CD14-positive monocyte (primary cell): Measurements from ENCODE around the gene NGDN. TPM values are rescaled to one million over a fixed set of nuclear protein-coding genes. Genes with fewer than 3 reads are reported as not detected.

Source experiments
- DNase-seq, 3 donors: peaks; one replicate each; pipeline ENCODE4 v3.0.0-alpha.2; 2011 to 2022
- H2AFZ ChIP-seq: 2 replicates; pipeline ENCODE4 v1.6.0; 2012; ENCODE audit warnings: mild to moderate bottlenecking, low read depth, low read length, inconsistent platforms; ENCODE audit not compliant: insufficient read depth, poor library complexity, severe bottlenecking
- H3K27ac ChIP-seq, 2 donors: 1 replicate in 1 of 2; 2 replicates in 1 of 2; pipeline ENCODE4 v1.5.1; 2012 to 2013; ENCODE audit warnings: low read length in 2 of 2, control low read depth in 1 of 2, inconsistent platforms in 1 of 2, low read depth in 1 of 2, mild to moderate bottlenecking in 1 of 2
- H3K27me3 ChIP-seq, 2 donors: one replicate each; pipeline versions ENCODE4 v1.6.0 to v1.6.1; 2011 to 2013; ENCODE audit warnings: low read length in 2 of 2; ENCODE audit not compliant: control insufficient read depth in 2 of 2, insufficient read depth in 2 of 2
- H3K36me3 ChIP-seq, 2 donors: replicated peaks in 1 of 2; 1 replicate in 1 of 2; 2 replicates in 1 of 2; pipeline versions ENCODE4 v1.5.1 to v1.6.1; 2012 to 2013; ENCODE audit warnings: low read length in 2 of 2, control low read depth in 1 of 2, inconsistent platforms in 1 of 2, mild to moderate bottlenecking in 1 of 2; ENCODE audit not compliant: insufficient read depth in 2 of 2, control insufficient read depth in 1 of 2
- H3K4me1 ChIP-seq, 2 donors: 1 replicate in 1 of 2; 2 replicates in 1 of 2; pipeline versions ENCODE4 v1.5.1 to v1.6.1; 2012 to 2013; ENCODE audit warnings: low read length in 2 of 2, control low read depth in 1 of 2, inconsistent platforms in 1 of 2, mild to moderate bottlenecking in 1 of 2, moderate library complexity in 1 of 2; ENCODE audit not compliant: insufficient read depth in 2 of 2, control insufficient read depth in 1 of 2
- H3K4me2 ChIP-seq: replicated peaks from 2 replicates; pipeline ENCODE3; 2012; ENCODE audit warnings: low read length, moderate library complexity, mild to moderate bottlenecking; ENCODE audit not compliant: poor library complexity, severe bottlenecking; ENCODE audit errors: extremely low read depth
- H3K4me3 ChIP-seq, 3 experiments: fragments of 200-600 bp in 1 of 3; sonication (generic) in 1 of 3; replicated peaks in 1 of 3; 1 replicate in 2 of 3; 2 replicates in 1 of 3; pipeline ENCODE4 v1.5.1; 2011 to 2013; ENCODE audit warnings: low read length in 3 of 3, mild to moderate bottlenecking in 3 of 3, control low read depth in 2 of 3, low read depth in 2 of 3, inconsistent platforms in 1 of 3, moderate library complexity in 1 of 3
- H3K79me2 ChIP-seq: 2 replicates; pipeline ENCODE4 v1.6.0; 2012; ENCODE audit warnings: mild to moderate bottlenecking, control low read depth, inconsistent platforms, low read length, moderate library complexity; ENCODE audit not compliant: insufficient read depth
- H3K9ac ChIP-seq: 2 replicates; pipeline ENCODE4 v1.6.0; 2017; ENCODE audit warnings: low read length, mild to moderate bottlenecking; ENCODE audit not compliant: insufficient read depth, poor library complexity, severe bottlenecking
- H3K9me3 ChIP-seq, 2 donors: replicated peaks in 1 of 2; 1 replicate in 1 of 2; 2 replicates in 1 of 2; pipeline versions ENCODE4 v1.5.1 to v1.6.1; 2012 to 2013; ENCODE audit warnings: low read length in 2 of 2, control low read depth in 1 of 2; ENCODE audit not compliant: control insufficient read depth in 1 of 2, insufficient read depth in 1 of 2
- H4K20me1 ChIP-seq: 2 replicates; pipeline ENCODE4 v1.6.0; 2012; ENCODE audit warnings: mild to moderate bottlenecking, low read length, control low read depth, moderate library complexity; ENCODE audit not compliant: insufficient read depth
- H3K27ac Mint-ChIP-seq, 7 donors: one replicate each; pipeline ENCODE4 v1.8.0; 2020; ENCODE audit warnings: mild to moderate bottlenecking in 7 of 7, mixed read lengths in 7 of 7, moderate library complexity in 6 of 7, inconsistent platforms in 2 of 7
- H3K27me3 Mint-ChIP-seq, 3 donors: one replicate each; pipeline ENCODE4 v1.8.0; 2021 to 2022; ENCODE audit warnings: low read depth in 3 of 3, mild to moderate bottlenecking in 3 of 3, mixed read lengths in 3 of 3, moderate library complexity in 3 of 3, inconsistent platforms in 1 of 3
- H3K36me3 Mint-ChIP-seq, 2 donors: one replicate each; pipeline ENCODE4 v1.8.0; 2020; ENCODE audit warnings: mixed read lengths in 2 of 2, inconsistent platforms in 1 of 2, mild to moderate bottlenecking in 1 of 2
- H3K4me1 Mint-ChIP-seq: one replicate; pipeline ENCODE4 v1.8.0; 2020; ENCODE audit warnings: mild to moderate bottlenecking, mixed read lengths
- H3K4me3 Mint-ChIP-seq, 2 donors: one replicate each; pipeline ENCODE4 v1.8.0; 2020; ENCODE audit warnings: mild to moderate bottlenecking in 2 of 2, mixed read lengths in 2 of 2, moderate library complexity in 1 of 2
- H3K9me3 Mint-ChIP-seq, 7 donors: one replicate each; pipeline ENCODE4 v1.8.0; 2020 to 2022; ENCODE audit warnings: mixed read lengths in 7 of 7, mild to moderate bottlenecking in 6 of 7, moderate library complexity in 6 of 7, inconsistent platforms in 2 of 7
- WGBS: methylation state at CpG from one replicate; pipeline ENCODE4 v1.1.5; 2013; ENCODE audit warnings: missing lambda C conversion rate; ENCODE audit not compliant: insufficient coverage; 5-methylcytosine and 5-hydroxymethylcytosine counted together
- intact Hi-C, 2 donors: fragments of 100-400 bp; cut with micrococcal nuclease; formaldehyde crosslinking; loops; one replicate each; pipeline versions ENCODE4 v1.15.0 to v1.15.1; 2023
- polyA plus RNA-seq, 3 donors: library from polyadenylated mRNA; depleted of rRNA in 1 of 3; unstranded in 2 of 3; stranded (reverse) in 1 of 3; fragments of 300-500 nt in 2 of 3; fragments of >200 nt in 1 of 3; fragmentation: Illumina TruSeq in 2 of 3; gene quantifications; 1 replicate in 2 of 3; 2 replicates in 1 of 3; pipeline ENCODE4 v1.2.3, GENCODE V29; 2012 to 2021
- TF ChIP-seq, protein P1 (sequence below): fragments of 200-600 bp; IDR thresholded peaks from one replicate; pipeline ENCODE4 v1.8.0; 2022; ENCODE audit warnings: antibody characterized with exemption, mild to moderate bottlenecking

NGDN gene
- polyA plus RNA-seq, 3 donors = 22.7 to 44.5 (median 26.8) TPM

DNA sequence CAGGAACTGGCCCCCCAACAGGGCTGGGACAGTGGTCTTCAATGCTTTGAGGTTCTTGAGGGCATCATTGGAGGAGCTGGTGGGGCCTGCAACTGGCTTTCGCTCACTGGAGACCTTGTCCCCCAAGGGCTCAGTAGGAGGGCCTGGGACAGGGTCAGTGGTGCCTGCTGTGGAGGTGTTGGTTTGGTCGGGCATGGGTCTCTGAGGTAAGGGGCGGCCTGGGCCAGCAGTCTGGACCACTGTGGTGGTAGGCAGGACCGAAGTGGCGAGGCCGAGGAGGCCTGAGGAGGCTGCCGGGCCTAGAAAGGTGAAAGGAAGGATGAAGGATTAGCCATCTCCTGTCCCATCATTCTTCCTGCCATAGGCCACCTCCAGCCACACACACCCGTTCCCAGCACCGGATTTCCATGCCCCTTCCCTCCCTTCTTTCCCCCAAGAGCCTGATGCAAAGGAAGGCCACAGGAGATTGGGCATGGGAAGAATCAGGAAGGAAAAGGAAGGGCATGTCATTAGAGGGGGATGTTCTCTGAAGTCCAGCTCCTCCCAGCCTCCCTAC is 53.2 kb downstream of the NGDN start:
- Histone ChIP-seq H3K27ac (no peak overlapping the region), H3K4me1 (peaks cover 14 to 18% of the 10 kb centered on the region in 2 donors), H3K27me3 (no peaks in the 10 kb centered on the region), H3K79me2 (no peaks in the 10 kb centered on the region), H4K20me1 (no peaks in the 10 kb centered on the region), H3K4me2 (no peak overlapping the region), H3K4me3 (no peak overlapping the region), H2AFZ (no peak overlapping the region), H3K9me3 (no peaks in the 10 kb centered on the region), H3K36me3 (no peaks in the 10 kb centered on the region), H3K9ac (no peak overlapping the region)
- 100% methylated on average over 4 of the region's 9 CpGs for WGBS
- intact Hi-C loops = no loop called here
- Mint-ChIP-seq H3K27me3 (peaks cover 0 to 6% (median 2%) of the 10 kb centered on the region in 3 donors), H3K4me3 (no peak overlapping the region), H3K27ac (no peak overlapping the region), H3K9me3 (no peaks in the 10 kb centered on the region), H3K4me1 (peaks cover 15% of the 10 kb centered on the region), H3K36me3 (no peaks in the 10 kb centered on the region)
- DNase-seq = no peak
- TF ChIP-seq, protein P1, sequence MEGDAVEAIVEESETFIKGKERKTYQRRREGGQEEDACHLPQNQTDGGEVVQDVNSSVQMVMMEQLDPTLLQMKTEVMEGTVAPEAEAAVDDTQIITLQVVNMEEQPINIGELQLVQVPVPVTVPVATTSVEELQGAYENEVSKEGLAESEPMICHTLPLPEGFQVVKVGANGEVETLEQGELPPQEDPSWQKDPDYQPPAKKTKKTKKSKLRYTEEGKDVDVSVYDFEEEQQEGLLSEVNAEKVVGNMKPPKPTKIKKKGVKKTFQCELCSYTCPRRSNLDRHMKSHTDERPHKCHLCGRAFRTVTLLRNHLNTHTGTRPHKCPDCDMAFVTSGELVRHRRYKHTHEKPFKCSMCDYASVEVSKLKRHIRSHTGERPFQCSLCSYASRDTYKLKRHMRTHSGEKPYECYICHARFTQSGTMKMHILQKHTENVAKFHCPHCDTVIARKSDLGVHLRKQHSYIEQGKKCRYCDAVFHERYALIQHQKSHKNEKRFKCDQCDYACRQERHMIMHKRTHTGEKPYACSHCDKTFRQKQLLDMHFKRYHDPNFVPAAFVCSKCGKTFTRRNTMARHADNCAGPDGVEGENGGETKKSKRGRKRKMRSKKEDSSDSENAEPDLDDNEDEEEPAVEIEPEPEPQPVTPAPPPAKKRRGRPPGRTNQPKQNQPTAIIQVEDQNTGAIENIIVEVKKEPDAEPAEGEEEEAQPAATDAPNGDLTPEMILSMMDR = no peak

DNA sequence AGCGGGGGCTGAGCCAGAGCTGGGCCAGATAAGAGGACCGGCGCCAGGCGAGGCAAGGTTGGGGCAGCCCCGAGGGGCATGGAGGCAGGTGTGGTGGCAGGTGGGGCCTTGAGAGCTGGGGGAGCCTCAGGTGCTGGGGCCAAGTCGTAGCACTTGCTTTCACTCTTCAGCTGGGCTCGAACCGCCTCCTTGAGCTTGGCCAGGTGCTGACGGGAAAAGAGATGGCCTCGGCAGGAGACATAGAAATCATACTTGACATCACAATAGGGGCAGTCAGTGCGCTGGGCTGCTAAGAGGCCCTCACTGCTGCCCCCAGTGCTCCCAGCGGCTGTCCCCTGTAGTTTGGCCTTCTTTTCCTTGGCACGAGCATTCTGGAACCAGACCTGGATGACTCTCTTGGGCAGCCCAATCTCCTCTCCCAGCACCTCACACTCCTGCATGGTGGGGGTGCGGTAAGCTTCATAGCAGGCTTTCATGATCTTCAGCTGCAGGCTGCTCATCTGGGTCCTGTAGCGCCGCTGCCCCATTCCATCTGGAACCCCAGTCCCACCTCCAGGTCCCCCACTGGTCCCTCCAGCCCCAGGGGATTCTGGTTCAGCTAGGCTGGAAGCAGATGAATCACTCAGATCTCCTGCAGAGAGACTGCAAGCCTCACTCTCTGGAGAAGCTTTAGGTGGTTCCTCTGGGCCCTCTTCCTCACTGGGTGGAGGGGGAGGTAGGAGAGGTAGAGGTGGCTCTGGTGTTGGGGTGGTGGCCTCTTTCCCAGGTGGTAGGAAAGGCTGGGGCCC is 53.9 kb downstream of the NGDN start:
- WGBS = 96% methylated on average over 10 of the region's 16 CpGs
- Histone ChIP-seq H3K4me2 (no peak overlapping the region), H4K20me1 (no peaks in the 10 kb centered on the region), H3K27ac (no peak overlapping the region), H3K36me3 (no peaks in the 10 kb centered on the region), H3K9ac (no peak overlapping the region), H3K27me3 (no peaks in the 10 kb centered on the region), H3K4me1 (peaks cover 14 to 18% of the 10 kb centered on the region in 2 donors), H3K79me2 (no peaks in the 10 kb centered on the region), H3K4me3 (no peak overlapping the region), H2AFZ (no peak overlapping the region), H3K9me3 (no peaks in the 10 kb centered on the region)
- peak overlapping the region in 1 of 7 donors; percentile 73 for H3K27ac Mint-ChIP-seq
- no peak for DNase-seq
- peaks cover 0 to 2% (median 0%) of the 10 kb centered on the region in 7 donors for H3K9me3 Mint-ChIP-seq
- no peak overlapping the region for H3K4me3 Mint-ChIP-seq
- TF ChIP-seq, protein P1 = no peak
- peaks cover 0 to 8% (median 2%) of the 10 kb centered on the region in 3 donors for H3K27me3 Mint-ChIP-seq
- intact Hi-C loops = no loop called here
- peaks cover 15% of the 10 kb centered on the region for H3K4me1 Mint-ChIP-seq
- no peaks in the 10 kb centered on the region for H3K36me3 Mint-ChIP-seq
